HepG2 (cell line): Measurements from ENCODE around the gene SENP5. TPM values are rescaled to one million over a fixed set of nuclear protein-coding genes. Genes with fewer than 3 reads are reported as not detected.

Experiments used
- BCLAF1 ChIP-seq: fragments of 450-650 bp; IDR thresholded peaks from 2 replicates; pipeline ENCODE4 v1.6.1; 2017; ENCODE audit warnings: mild to moderate bottlenecking
- BRF2 ChIP-seq: sonication (generic); formaldehyde crosslinking; IDR thresholded peaks from 2 replicates; pipeline ENCODE4 v1.8.1; 2022; ENCODE audit warnings: mild to moderate bottlenecking, missing genetic modification reagents
- CC2D1A ChIP-seq: sonication (generic); formaldehyde crosslinking; IDR thresholded peaks from 2 replicates; pipeline ENCODE4 v1.8.1; 2023; ENCODE audit warnings: mild to moderate bottlenecking, missing genetic modification reagents
- DNMT1 ChIP-seq: sonication (generic); formaldehyde crosslinking; IDR thresholded peaks from 2 replicates; pipeline ENCODE4 v1.5.1; 2020; ENCODE audit warnings: mild to moderate bottlenecking, missing genetic modification reagents
- ERF ChIP-seq: IDR thresholded peaks from 2 replicates; pipeline ENCODE4 v1.6.1; 2018; ENCODE audit warnings: missing biosample characterization, missing genetic modification reagents
- FOSL2 ChIP-seq: sonication (generic); formaldehyde crosslinking; IDR thresholded peaks from 2 replicates; pipeline ENCODE4 v1.4.0; 2020; ENCODE audit warnings: missing genetic modification reagents
- FOXA3 ChIP-seq: IDR thresholded peaks from 2 replicates; pipeline ENCODE4 v1.6.1; 2016; ENCODE audit warnings: missing genetic modification reagents, missing compliant biosample characterization
- GATAD1 ChIP-seq: IDR thresholded peaks from 2 replicates; pipeline ENCODE4 v1.6.1; 2016; ENCODE audit warnings: missing genetic modification reagents, missing compliant biosample characterization
- ISL2 ChIP-seq: sonication (generic); formaldehyde crosslinking; IDR thresholded peaks from 2 replicates; pipeline ENCODE4 v1.5.0; 2020; ENCODE audit warnings: missing genetic modification reagents
- MAX ChIP-seq: IDR thresholded peaks from 2 replicates; pipeline ENCODE4 v1.6.1; 2012; ENCODE audit warnings: inconsistent platforms
- NCOR1 ChIP-seq: fragments of 200-600 bp; sonication (generic); IDR thresholded peaks from 2 replicates; pipeline ENCODE4 v1.7.0; 2017; ENCODE audit warnings: antibody characterized with exemption, low read length, borderline replicate concordance
- NFYC ChIP-seq: IDR thresholded peaks from 2 replicates; pipeline ENCODE4 v1.6.1; 2016; ENCODE audit warnings: missing genetic modification reagents, missing compliant biosample characterization
- SMAD1 ChIP-seq: sonication (generic); formaldehyde crosslinking; IDR thresholded peaks from 2 replicates; pipeline ENCODE4 v1.4.0; 2020; ENCODE audit warnings: missing genetic modification reagents, low read depth, mild to moderate bottlenecking, borderline replicate concordance
- ZNF224 ChIP-seq: sonication (generic); formaldehyde crosslinking; IDR thresholded peaks from 2 replicates; pipeline ENCODE4 v1.5.0; 2020; ENCODE audit warnings: mild to moderate bottlenecking, missing genetic modification reagents
- ZNF264 ChIP-seq: sonication (generic); formaldehyde crosslinking; IDR thresholded peaks from 2 replicates; pipeline ENCODE4 v1.4.0; 2020; ENCODE audit warnings: missing genetic modification reagents
- ZNF550 ChIP-seq: sonication (generic); formaldehyde crosslinking; IDR thresholded peaks from 2 replicates; pipeline ENCODE4 v1.4.0; 2020; ENCODE audit warnings: mild to moderate bottlenecking, missing genetic modification reagents, borderline replicate concordance
- ZNF724P ChIP-seq: sonication (generic); formaldehyde crosslinking; IDR thresholded peaks from 2 replicates; pipeline ENCODE4 v1.8.0; 2022; ENCODE audit warnings: missing genetic modification reagents, borderline replicate concordance
- ZNF737 ChIP-seq: sonication (generic); formaldehyde crosslinking; IDR thresholded peaks from 2 replicates; pipeline ENCODE4 v1.5.0; 2020; ENCODE audit warnings: missing genetic modification reagents, mild to moderate bottlenecking, borderline replicate concordance
- polyA plus RNA-seq, 8 experiments: library from polyadenylated mRNA; depleted of rRNA in 3 of 8; stranded (reverse) in 7 of 8; unstranded in 1 of 8; fragments of >200 nt; fragmentation: Illumina TruSeq in 4 of 8; extraction: Trizol in 4 of 8; gene quantifications; 2 replicates each; pipeline versions ENCODE4 v1.2.1 to v1.2.3, GENCODE V29; 2011 to 2016; ENCODE audit warnings: low read depth in 4 of 8, missing spikeins in 1 of 8, mixed read lengths in 1 of 8; ENCODE audit not compliant: insufficient read depth in 1 of 8
- total RNA-seq, 5 experiments: library from RNA; depleted of rRNA; stranded (reverse); fragments of >200 nt; fragmentation: Illumina TruSeq; extraction: Trizol; gene quantifications; 2 replicates each; pipeline ENCODE4 v1.2.3, GENCODE V29; 2016; ENCODE audit warnings: low read depth in 1 of 5
- TF ChIP-seq, protein P1 (sequence below): sonication (generic); formaldehyde crosslinking; IDR thresholded peaks from 2 replicates; pipeline ENCODE4 v1.9.0; 2021; ENCODE audit warnings: missing genetic modification reagents, borderline replicate concordance
- TF ChIP-seq, protein P2 (sequence below): sonication (generic); formaldehyde crosslinking; IDR thresholded peaks from 2 replicates; pipeline ENCODE4 v1.8.1; 2023; ENCODE audit warnings: missing genetic modification reagents, inconsistent platforms, borderline replicate concordance

Gene SENP5
- total and polyA plus RNA-seq, 2 of the 13 experiments (the other 11 are each of a cell fraction or from before 2014, with no cell fraction given), result 17.6 to 30.9 TPM

- peak; percentile 98 for TF ChIP-seq MAX
- TF ChIP-seq ZNF724P, result peak; percentile 76; the same call in 1 of the 2 replicates
- peak; percentile 59 for TF ChIP-seq ISL2 (CRISPR knock-in tag)
- TF ChIP-seq, protein P1, sequence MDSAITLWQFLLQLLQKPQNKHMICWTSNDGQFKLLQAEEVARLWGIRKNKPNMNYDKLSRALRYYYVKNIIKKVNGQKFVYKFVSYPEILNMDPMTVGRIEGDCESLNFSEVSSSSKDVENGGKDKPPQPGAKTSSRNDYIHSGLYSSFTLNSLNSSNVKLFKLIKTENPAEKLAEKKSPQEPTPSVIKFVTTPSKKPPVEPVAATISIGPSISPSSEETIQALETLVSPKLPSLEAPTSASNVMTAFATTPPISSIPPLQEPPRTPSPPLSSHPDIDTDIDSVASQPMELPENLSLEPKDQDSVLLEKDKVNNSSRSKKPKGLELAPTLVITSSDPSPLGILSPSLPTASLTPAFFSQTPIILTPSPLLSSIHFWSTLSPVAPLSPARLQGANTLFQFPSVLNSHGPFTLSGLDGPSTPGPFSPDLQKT (CRISPR knock-in tag), result peak; percentile 32; the same call in 1 of the 2 replicates
- peak; percentile 46 for TF ChIP-seq FOSL2 (CRISPR knock-in tag)
- TF ChIP-seq ERF (CRISPR knock-in tag), result peak; percentile 97
- no peak for TF ChIP-seq BCLAF1
- TF ChIP-seq ZNF737 (CRISPR knock-in tag), result no peak; the same call in 1 of the 2 replicates
- TF ChIP-seq ZNF550 (CRISPR knock-in tag), result peak; percentile 65; the same call in 1 of the 2 replicates
- no peak; the same call in 1 of the 2 replicates for TF ChIP-seq DNMT1 (CRISPR knock-in tag)
- TF ChIP-seq ZNF224 (CRISPR knock-in tag), result peak; percentile 79; the same call in 1 of the 2 replicates
- TF ChIP-seq NCOR1, result no peak
- TF ChIP-seq NFYC (CRISPR knock-in tag), result peak; percentile 95
- peak; percentile 86 for TF ChIP-seq BRF2 (CRISPR knock-in tag)
- TF ChIP-seq SMAD1 (CRISPR knock-in tag), result peak; percentile 99
- no peak for TF ChIP-seq CC2D1A (CRISPR knock-in tag)
- 0 out of 2 replicates have a peak, but pooled peaks have one; percentile 68 for TF ChIP-seq ZNF264 (CRISPR knock-in tag)
- TF ChIP-seq, protein P2, sequence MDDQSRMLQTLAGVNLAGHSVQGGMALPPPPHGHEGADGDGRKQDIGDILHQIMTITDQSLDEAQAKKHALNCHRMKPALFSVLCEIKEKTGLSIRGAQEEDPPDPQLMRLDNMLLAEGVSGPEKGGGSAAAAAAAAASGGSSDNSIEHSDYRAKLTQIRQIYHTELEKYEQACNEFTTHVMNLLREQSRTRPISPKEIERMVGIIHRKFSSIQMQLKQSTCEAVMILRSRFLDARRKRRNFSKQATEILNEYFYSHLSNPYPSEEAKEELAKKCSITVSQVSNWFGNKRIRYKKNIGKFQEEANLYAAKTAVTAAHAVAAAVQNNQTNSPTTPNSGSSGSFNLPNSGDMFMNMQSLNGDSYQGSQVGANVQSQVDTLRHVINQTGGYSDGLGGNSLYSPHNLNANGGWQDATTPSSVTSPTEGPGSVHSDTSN (CRISPR knock-in tag), result 0 out of 2 replicates have a peak, but pooled peaks have one; percentile 18
- TF ChIP-seq FOXA3, result peak; percentile 64; the same call in 1 of the 2 replicates
- peak; percentile 99 for TF ChIP-seq GATAD1
These were observed 74.7 kb downstream of the SENP5 start, which contains the start of gene NCBP2 (continued) for GRCh38 chr3:196942226-196942914.
